OCI-LY3 (cell line): ENCODE measurements around the gene MRPL23.

Experiments
- H2AFZ ChIP-seq: fragments of 200-600, 300-600 bp; shearing (Covaris generic); 2 replicates; pipeline ENCODE4 v1.6.0; 2014; ENCODE audit warnings: antibody characterized with exemption, low read depth, low read length
- H3K27ac ChIP-seq: fragments of 200-600, 300-600 bp; sonication (generic); 2 replicates; pipeline ENCODE4 v1.5.1; 2014; ENCODE audit warnings: mild to moderate bottlenecking, low read length, moderate library complexity, mixed read lengths
- H3K27me3 ChIP-seq: fragments of 200-600, 300-600 bp; sonication (generic); 2 replicates; pipeline ENCODE4 v1.6.1; 2014; ENCODE audit warnings: low read depth, low read length, mixed read lengths
- H3K36me3 ChIP-seq: fragments of 200-600, 300-600 bp; sonication (generic); replicated peaks from 2 replicates; pipeline ENCODE3; 2014; ENCODE audit warnings: low read depth, low read length, mixed read lengths
- H3K4me1 ChIP-seq: fragments of 300-600, 200-600 bp; sonication (generic); 2 replicates; pipeline ENCODE4 v1.6.1; 2014; ENCODE audit warnings: low read length, mixed read lengths
- H3K4me2 ChIP-seq: fragments of 200-600, 300-600 bp; sonication (generic); 2 replicates; pipeline ENCODE4 v1.6.1; 2014; ENCODE audit warnings: low read length, mixed read lengths
- H3K4me3 ChIP-seq: fragments of 300-600, 200-600 bp; sonication (generic); 2 replicates; pipeline ENCODE4 v1.5.1; 2014; ENCODE audit warnings: antibody characterized with exemption, mild to moderate bottlenecking, low read length, moderate library complexity
- H3K79me2 ChIP-seq: fragments of 300-600, 200-600 bp; shearing (Covaris generic); 2 replicates; pipeline ENCODE4 v1.6.1; 2014; ENCODE audit warnings: mild to moderate bottlenecking, low read length, mixed read lengths
- H3K9ac ChIP-seq: fragments of 300-600, 200-600 bp; shearing (Covaris generic); 2 replicates; pipeline ENCODE4 v1.6.0; 2014; ENCODE audit warnings: mild to moderate bottlenecking, low read length, moderate library complexity
- H3K9me3 ChIP-seq: fragments of 200-600, 300-600 bp; shearing (Covaris generic); 2 replicates; pipeline ENCODE4 v1.6.1; 2014; ENCODE audit warnings: low read length, mixed read lengths; ENCODE audit not compliant: insufficient read depth
- H4K20me1 ChIP-seq: fragments of 200-600, 300-600 bp; sonication (generic); 2 replicates; pipeline ENCODE4 v1.6.1; 2016; ENCODE audit warnings: low read length, mixed read lengths; ENCODE audit not compliant: insufficient read depth
- EZH2phosphoT487 ChIP-seq: fragments of 200-600 bp; shearing (Covaris generic); IDR thresholded peaks from 2 replicates; pipeline ENCODE4 v1.6.1; 2018; ENCODE audit warnings: antibody characterized with exemption, mixed run types, low read depth
- TF ChIP-seq, protein P1 (sequence below): fragments of 200-600, 300-600 bp; sonication (generic); IDR thresholded peaks from 2 replicates; pipeline ENCODE4 v1.5.1; 2014; ENCODE audit warnings: antibody characterized with exemption, low read length, low read depth

The MRPL23 gene

GRCh38 chr11:1998290-1998689 lies 51.2 kb downstream of the MRPL23 start:
- TF ChIP-seq EZH2phosphoT487: no peak
- TF ChIP-seq, protein P1, sequence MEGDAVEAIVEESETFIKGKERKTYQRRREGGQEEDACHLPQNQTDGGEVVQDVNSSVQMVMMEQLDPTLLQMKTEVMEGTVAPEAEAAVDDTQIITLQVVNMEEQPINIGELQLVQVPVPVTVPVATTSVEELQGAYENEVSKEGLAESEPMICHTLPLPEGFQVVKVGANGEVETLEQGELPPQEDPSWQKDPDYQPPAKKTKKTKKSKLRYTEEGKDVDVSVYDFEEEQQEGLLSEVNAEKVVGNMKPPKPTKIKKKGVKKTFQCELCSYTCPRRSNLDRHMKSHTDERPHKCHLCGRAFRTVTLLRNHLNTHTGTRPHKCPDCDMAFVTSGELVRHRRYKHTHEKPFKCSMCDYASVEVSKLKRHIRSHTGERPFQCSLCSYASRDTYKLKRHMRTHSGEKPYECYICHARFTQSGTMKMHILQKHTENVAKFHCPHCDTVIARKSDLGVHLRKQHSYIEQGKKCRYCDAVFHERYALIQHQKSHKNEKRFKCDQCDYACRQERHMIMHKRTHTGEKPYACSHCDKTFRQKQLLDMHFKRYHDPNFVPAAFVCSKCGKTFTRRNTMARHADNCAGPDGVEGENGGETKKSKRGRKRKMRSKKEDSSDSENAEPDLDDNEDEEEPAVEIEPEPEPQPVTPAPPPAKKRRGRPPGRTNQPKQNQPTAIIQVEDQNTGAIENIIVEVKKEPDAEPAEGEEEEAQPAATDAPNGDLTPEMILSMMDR: no peak
- H3K27me3 ChIP-seq: no peaks in the 10 kb centered on the region
- no peak overlapping the region for H3K4me3 ChIP-seq

GRCh38 chr11:1998861-1999260 lies 51.7 kb downstream of the MRPL23 start:
- Histone ChIP-seq H4K20me1 (no peaks in the 10 kb centered on the region), H2AFZ (no peak overlapping the region), H3K9me3 (no peaks in the 10 kb centered on the region), H3K27ac (no peak overlapping the region), H3K9ac (no peak overlapping the region), H3K27me3 (no peaks in the 10 kb centered on the region), H3K4me1 (no peaks in the 10 kb centered on the region), H3K79me2 (no peaks in the 10 kb centered on the region), H3K36me3 (no peaks in the 10 kb centered on the region), H3K4me2 (no peak overlapping the region), H3K4me3 (no peak overlapping the region)
- TF ChIP-seq, protein P1: no peak
- no peak for TF ChIP-seq EZH2phosphoT487

More at GRCh38 chr11:1998290-1998689, 51.2 kb downstream of the MRPL23 start:
- no peaks in the 10 kb centered on the region for H3K36me3 ChIP-seq
- no peak overlapping the region for H3K27ac ChIP-seq
- H3K4me2 ChIP-seq: no peak overlapping the region
- no peaks in the 10 kb centered on the region for H3K4me1 ChIP-seq
- H3K9me3 ChIP-seq: no peaks in the 10 kb centered on the region
- H4K20me1 ChIP-seq: no peaks in the 10 kb centered on the region
- no peak overlapping the region for H3K9ac ChIP-seq
- H2AFZ ChIP-seq: no peak overlapping the region
- no peaks in the 10 kb centered on the region for H3K79me2 ChIP-seq

- H3K9ac ChIP-seq: no peak overlapping the region
- no peaks in the 10 kb centered on the region for H3K36me3 ChIP-seq
- no peaks in the 10 kb centered on the region for H3K4me1 ChIP-seq
- TF ChIP-seq, protein P1: no peak
- no peak for TF ChIP-seq EZH2phosphoT487
- no peaks in the 10 kb centered on the region for H3K27me3 ChIP-seq
- H3K9me3 ChIP-seq: no peaks in the 10 kb centered on the region
- H3K79me2 ChIP-seq: no peaks in the 10 kb centered on the region
- no peak overlapping the region for H3K27ac ChIP-seq
- no peak overlapping the region for H2AFZ ChIP-seq
- no peak overlapping the region for H3K4me3 ChIP-seq
- H3K4me2 ChIP-seq: no peak overlapping the region
- no peaks in the 10 kb centered on the region for H4K20me1 ChIP-seq
Observed at GRCh38 chr11:2002042-2002776, 55.1 kb downstream of the MRPL23 start.

DNA sequence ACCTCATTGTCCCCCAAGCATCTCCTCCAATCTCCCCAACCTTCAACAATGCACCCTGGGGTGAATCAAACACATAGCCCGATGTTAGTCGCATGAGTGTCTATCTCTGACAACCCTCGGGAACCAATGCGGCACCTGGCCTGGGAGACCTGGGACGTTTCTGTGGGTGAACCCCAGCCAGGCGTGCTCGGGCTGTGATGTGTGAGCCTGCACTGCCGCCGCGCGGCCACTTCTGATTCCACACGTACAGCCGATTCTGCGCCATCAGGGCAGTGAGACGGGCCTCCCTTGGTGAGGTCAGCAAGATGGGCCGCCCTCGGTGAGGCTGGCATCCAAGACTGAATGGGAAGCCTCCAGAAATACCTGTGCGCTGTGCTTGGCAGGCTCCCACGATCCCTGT lies 55.7 kb downstream of the MRPL23 start:
- Histone ChIP-seq H2AFZ (no peak overlapping the region), H3K4me1 (no peaks in the 10 kb centered on the region), H3K4me3 (no peak overlapping the region)

More for the DNA sequence above, 55.7 kb downstream of the MRPL23 start:
- TF ChIP-seq EZH2phosphoT487: no peak
- TF ChIP-seq, protein P1: no peak
- Histone ChIP-seq H3K9ac (no peak overlapping the region), H3K4me2 (no peak overlapping the region), H3K79me2 (no peaks in the 10 kb centered on the region), H3K36me3 (no peaks in the 10 kb centered on the region), H3K9me3 (no peaks in the 10 kb centered on the region), H3K27me3 (no peaks in the 10 kb centered on the region), H4K20me1 (no peaks in the 10 kb centered on the region), H3K27ac (no peak overlapping the region)
